ENCODE data around the gene NOTCH4.

Gene NOTCH4

DNA sequence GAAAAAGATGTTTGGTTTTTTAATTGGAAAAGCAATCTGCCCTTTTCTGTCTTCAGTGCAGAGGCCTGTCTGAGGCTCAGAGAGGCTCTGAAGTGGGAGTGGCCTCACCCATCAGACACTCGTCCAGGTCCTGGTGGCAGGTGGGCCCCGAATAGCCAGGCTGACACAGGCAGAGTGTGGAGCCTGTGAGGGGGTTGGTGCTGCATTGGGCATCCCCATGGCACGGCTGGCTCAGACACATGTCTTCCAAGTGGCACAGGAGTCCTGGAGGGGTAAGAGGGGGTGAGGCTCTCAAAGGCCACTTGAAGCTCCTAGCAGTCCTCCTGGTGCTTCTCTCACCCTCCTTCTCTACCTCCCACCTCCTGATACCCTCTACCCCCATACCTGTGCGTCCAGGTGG, 3.8 kb downstream of the NOTCH4 start:
- Histone ChIP-seq H3K27ac (ENCODE audit: extremely low read depth, low read depth, low read length) (no peak overlapping the region), H3K4me1 (ENCODE audit: control insufficient read depth, insufficient read depth, low read length) (no peaks in the 10 kb centered on the region), H3K9me3 (ENCODE audit: control insufficient read depth, insufficient read depth, low read depth, low read length) (no peaks in the 10 kb centered on the region), H3K4me3 (ENCODE audit: low read depth, low read length) (no peak overlapping the region), H3K36me3 (ENCODE audit: control insufficient read depth in 2 of 2, insufficient read depth in 1 of 2, low read length in 2 of 2) (no peaks in the 10 kb centered on the region)
- TF ChIP-seq ZNF184 (tag by site-specific recombination; IDR thresholded peaks at IDR 0.05) (no peak), ZNF350 (tag by site-specific recombination; IDR thresholded peaks at IDR 0.05) (no peak), ZNF544 (tag by site-specific recombination; IDR thresholded peaks at IDR 0.05) (no peak), ZNF132 (tag by site-specific recombination; IDR thresholded peaks at IDR 0.05; ENCODE audit: borderline replicate concordance) (no peak), ZNF169 (tag by site-specific recombination; IDR thresholded peaks at IDR 0.05) (no peak), ZNF155 (tag by site-specific recombination; IDR thresholded peaks at IDR 0.05) (no peak), ZNF624 (tag by site-specific recombination; IDR thresholded peaks at IDR 0.05) (no peak), ZNF416 (tag by site-specific recombination; IDR thresholded peaks at IDR 0.05) (no peak), ZNF324 (tag by site-specific recombination; IDR thresholded peaks at IDR 0.05) (no peak), ZNF571 (tag by site-specific recombination; IDR thresholded peaks at IDR 0.05) (no peak), ZNF211 (tag by site-specific recombination; IDR thresholded peaks at IDR 0.05; ENCODE audit: low read depth) (no peak), ZNF311 (tag by site-specific recombination; IDR thresholded peaks at IDR 0.05; ENCODE audit: borderline replicate concordance) (no peak), ZNF549 (tag by site-specific recombination; IDR thresholded peaks at IDR 0.05) (no peak), ZNF600 (tag by site-specific recombination; IDR thresholded peaks at IDR 0.05) (no peak), SCRT1 (tag by site-specific recombination; IDR thresholded peaks at IDR 0.05; ENCODE audit: borderline replicate concordance) (no peak), KLF1 (tag by site-specific recombination; IDR thresholded peaks at IDR 0.05) (no peak), ZNF555 (tag by site-specific recombination; conservative IDR thresholded peaks at IDR 0.05) (no peak), BCL11B (tag by site-specific recombination; IDR thresholded peaks at IDR 0.05; ENCODE audit: low read depth) (no peak)
- TF ChIP-seq, protein P1, sequence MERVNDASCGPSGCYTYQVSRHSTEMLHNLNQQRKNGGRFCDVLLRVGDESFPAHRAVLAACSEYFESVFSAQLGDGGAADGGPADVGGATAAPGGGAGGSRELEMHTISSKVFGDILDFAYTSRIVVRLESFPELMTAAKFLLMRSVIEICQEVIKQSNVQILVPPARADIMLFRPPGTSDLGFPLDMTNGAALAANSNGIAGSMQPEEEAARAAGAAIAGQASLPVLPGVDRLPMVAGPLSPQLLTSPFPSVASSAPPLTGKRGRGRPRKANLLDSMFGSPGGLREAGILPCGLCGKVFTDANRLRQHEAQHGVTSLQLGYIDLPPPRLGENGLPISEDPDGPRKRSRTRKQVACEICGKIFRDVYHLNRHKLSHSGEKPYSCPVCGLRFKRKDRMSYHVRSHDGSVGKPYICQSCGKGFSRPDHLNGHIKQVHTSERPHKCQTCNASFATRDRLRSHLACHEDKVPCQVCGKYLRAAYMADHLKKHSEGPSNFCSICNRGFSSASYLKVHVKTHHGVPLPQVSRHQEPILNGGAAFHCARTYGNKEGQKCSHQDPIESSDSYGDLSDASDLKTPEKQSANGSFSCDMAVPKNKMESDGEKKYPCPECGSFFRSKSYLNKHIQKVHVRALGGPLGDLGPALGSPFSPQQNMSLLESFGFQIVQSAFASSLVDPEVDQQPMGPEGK (tag by site-specific recombination; IDR thresholded peaks at IDR 0.05) = no peak
- ChIA-PET POLR2A (no interaction called here), CTCF (interaction anchor here (0.7 kb wide), 1 partner anchor 53 kb away, joined by 3 read pairs; no protein-coding TSS in a partner anchor)

DNA sequence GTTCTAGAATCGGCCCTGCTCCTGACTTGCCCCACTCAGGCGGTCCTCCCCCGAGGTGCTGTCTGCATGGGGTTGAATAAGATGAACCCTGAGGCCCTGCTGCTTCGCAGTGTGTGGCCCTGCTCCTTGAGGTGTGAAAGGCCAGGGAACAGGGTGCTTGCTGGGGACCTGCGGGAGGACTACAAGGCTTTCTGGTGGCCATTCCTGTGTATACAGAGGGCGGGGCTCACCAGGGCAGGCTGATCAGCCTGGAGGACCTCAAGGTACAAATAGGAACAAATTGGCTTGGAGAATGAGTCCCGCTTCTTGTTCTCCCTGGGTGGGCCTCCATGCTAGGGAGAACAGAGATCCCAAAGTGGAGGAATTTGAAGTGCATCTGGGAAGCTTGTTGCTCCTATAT, 5.7 kb downstream of the NOTCH4 start:
- CTCF ChIA-PET = interaction anchor here (1.0 kb wide), 1 partner anchor 25 kb away, joined by 5 read pairs; no protein-coding TSS in a partner anchor
- no peaks in the 10 kb centered on the region for H3K4me1 ChIP-seq (ENCODE audit: control insufficient read depth, insufficient read depth, low read length)
- no peak for TF ChIP-seq ZNF266 (tag by site-specific recombination; IDR thresholded peaks at IDR 0.05; ENCODE audit: low read depth)
- TF ChIP-seq, protein P2, sequence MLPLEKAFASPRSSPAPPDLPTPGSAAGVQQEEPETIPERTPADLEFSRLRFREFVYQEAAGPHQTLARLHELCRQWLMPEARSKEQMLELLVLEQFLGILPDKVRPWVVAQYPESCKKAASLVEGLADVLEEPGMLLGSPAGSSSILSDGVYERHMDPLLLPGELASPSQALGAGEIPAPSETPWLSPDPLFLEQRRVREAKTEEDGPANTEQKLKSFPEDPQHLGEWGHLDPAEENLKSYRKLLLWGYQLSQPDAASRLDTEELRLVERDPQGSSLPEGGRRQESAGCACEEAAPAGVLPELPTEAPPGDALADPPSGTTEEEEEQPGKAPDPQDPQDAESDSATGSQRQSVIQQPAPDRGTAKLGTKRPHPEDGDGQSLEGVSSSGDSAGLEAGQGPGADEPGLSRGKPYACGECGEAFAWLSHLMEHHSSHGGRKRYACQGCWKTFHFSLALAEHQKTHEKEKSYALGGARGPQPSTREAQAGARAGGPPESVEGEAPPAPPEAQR (tag by site-specific recombination; IDR thresholded peaks at IDR 0.05) = no peak
- TF ChIP-seq, protein P3, sequence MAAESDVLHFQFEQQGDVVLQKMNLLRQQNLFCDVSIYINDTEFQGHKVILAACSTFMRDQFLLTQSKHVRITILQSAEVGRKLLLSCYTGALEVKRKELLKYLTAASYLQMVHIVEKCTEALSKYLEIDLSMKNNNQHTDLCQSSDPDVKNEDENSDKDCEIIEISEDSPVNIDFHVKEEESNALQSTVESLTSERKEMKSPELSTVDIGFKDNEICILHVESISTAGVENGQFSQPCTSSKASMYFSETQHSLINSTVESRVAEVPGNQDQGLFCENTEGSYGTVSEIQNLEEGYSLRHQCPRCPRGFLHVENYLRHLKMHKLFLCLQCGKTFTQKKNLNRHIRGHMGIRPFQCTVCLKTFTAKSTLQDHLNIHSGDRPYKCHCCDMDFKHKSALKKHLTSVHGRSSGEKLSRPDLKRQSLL (tag by site-specific recombination; IDR thresholded peaks at IDR 0.05) = no peak
- TF ChIP-seq GLIS1 (tag by site-specific recombination; IDR thresholded peaks at IDR 0.05) = peak; percentile 27
- TF ChIP-seq, protein P4, sequence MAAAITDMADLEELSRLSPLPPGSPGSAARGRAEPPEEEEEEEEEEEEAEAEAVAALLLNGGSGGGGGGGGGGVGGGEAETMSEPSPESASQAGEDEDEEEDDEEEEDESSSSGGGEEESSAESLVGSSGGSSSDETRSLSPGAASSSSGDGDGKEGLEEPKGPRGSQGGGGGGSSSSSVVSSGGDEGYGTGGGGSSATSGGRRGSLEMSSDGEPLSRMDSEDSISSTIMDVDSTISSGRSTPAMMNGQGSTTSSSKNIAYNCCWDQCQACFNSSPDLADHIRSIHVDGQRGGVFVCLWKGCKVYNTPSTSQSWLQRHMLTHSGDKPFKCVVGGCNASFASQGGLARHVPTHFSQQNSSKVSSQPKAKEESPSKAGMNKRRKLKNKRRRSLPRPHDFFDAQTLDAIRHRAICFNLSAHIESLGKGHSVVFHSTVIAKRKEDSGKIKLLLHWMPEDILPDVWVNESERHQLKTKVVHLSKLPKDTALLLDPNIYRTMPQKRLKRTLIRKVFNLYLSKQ (tag by site-specific recombination; IDR thresholded peaks at IDR 0.05; ENCODE audit: borderline replicate concordance) = no peak
- TF ChIP-seq ZNF221 (tag by site-specific recombination; IDR thresholded peaks at IDR 0.05; ENCODE audit: borderline replicate concordance) = no peak

More for the DNA sequence above, 5.7 kb downstream of the NOTCH4 start:
- Histone ChIP-seq H3K36me3 (ENCODE audit: control insufficient read depth in 2 of 2, insufficient read depth in 1 of 2, low read length in 2 of 2) (no peaks in the 10 kb centered on the region), H3K27ac (ENCODE audit: extremely low read depth, low read depth, low read length) (no peak overlapping the region), H3K4me3 (ENCODE audit: low read depth, low read length) (no peak overlapping the region), H3K9me3 (ENCODE audit: control insufficient read depth, insufficient read depth, low read depth, low read length) (no peaks in the 10 kb centered on the region)
- POLR2A ChIA-PET = no interaction called here

Data from HEK293 (cell line).